ENCODE data around the gene ITPKB. TPM values are rescaled to one million over a fixed set of nuclear protein-coding genes. Genes with fewer than 3 reads are reported as not detected.

ITPKB gene
- total RNA-seq, 1 donor from 2014 or later, result 1.6 TPM

DNA sequence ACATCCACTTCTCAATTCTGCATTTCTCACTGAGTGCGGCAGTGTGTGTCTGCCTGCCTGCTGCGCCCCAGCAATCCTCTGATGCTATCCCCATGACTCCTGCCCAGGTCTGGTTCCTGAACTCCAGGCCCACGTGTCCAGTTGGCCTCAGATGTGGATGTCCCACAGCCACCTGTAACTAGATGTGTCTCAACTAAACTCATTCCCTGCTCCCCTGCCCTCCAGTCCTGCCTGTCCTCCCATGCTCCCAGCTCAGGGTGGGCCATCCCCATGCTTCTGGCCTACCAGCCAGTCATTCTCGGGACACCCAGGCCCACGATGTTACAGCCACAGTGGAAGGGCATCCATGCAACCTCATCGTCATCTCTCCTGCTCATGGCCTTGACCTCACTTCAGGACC lies 113.8 kb downstream of the ITPKB start:
- no peak overlapping the region for H3K4me3 ChIP-seq
- Mint-ChIP-seq H3K27ac (no peak overlapping the region), H3K9me3 (peaks cover 10% of the 10 kb centered on the region), H3K4me1 (peaks cover 11% of the 10 kb centered on the region), H3K4me3 (no peak overlapping the region), H3K36me3 (no peaks in the 10 kb centered on the region), H3K27me3 (ENCODE audit: insufficient read depth, low read depth) (peaks cover 6% of the 10 kb centered on the region)
- H3K36me3 ChIP-seq, result no peaks in the 10 kb centered on the region
- no peaks in the 10 kb centered on the region for H4K20me1 ChIP-seq (ENCODE audit: low read depth)
- no peak for DNase-seq (ENCODE audit: low spot score)
- no peaks in the 10 kb centered on the region for H3F3A ChIP-seq (ENCODE audit: low read depth)
- no peaks in the 10 kb centered on the region for H3K9me3 ChIP-seq (ENCODE audit: low read depth)
- TF ChIP-seq EZH2 (IDR thresholded peaks at IDR 0.05) (no peak), EZH2phosphoT487 (IDR thresholded peaks at IDR 0.05) (no peak)
- TF ChIP-seq, protein P1, sequence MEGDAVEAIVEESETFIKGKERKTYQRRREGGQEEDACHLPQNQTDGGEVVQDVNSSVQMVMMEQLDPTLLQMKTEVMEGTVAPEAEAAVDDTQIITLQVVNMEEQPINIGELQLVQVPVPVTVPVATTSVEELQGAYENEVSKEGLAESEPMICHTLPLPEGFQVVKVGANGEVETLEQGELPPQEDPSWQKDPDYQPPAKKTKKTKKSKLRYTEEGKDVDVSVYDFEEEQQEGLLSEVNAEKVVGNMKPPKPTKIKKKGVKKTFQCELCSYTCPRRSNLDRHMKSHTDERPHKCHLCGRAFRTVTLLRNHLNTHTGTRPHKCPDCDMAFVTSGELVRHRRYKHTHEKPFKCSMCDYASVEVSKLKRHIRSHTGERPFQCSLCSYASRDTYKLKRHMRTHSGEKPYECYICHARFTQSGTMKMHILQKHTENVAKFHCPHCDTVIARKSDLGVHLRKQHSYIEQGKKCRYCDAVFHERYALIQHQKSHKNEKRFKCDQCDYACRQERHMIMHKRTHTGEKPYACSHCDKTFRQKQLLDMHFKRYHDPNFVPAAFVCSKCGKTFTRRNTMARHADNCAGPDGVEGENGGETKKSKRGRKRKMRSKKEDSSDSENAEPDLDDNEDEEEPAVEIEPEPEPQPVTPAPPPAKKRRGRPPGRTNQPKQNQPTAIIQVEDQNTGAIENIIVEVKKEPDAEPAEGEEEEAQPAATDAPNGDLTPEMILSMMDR (IDR thresholded peaks at IDR 0.05), result no peak
- no peak overlapping the region for H3K4me2 ChIP-seq
- H3K4me1 ChIP-seq, result no peaks in the 10 kb centered on the region
- no peak overlapping the region for H3K27ac ChIP-seq
- no peak overlapping the region for H3K9ac ChIP-seq
- H2AFZ ChIP-seq (replicated peaks), result no peak overlapping the region
- H3K79me2 ChIP-seq (ENCODE audit: low read depth), result no peaks in the 10 kb centered on the region
- H3K27me3 ChIP-seq, result peaks cover 18% of the 10 kb centered on the region

DNA sequence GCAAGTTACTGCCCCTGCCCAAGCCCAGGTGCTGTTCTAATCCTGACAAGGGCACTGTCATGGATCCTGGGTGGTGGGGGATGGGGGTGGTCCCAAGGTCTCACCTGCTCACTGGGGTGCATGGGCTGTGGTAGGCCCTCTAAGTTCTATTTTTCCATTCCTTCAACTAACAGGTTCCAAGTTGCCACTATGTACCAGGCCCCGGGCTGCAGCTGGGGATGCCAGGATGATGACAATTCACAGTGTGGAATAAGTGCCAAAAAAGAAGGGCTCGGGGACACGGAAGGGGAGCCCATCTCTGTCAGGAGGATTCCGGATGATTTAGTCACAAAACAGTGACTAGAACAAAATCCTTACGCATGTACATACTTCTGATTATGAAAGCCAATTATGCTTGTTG lies 114.6 kb downstream of the ITPKB start:
- H3K4me2 ChIP-seq, result no peak overlapping the region
- no peak overlapping the region for H3K4me3 Mint-ChIP-seq
- H4K20me1 ChIP-seq (ENCODE audit: low read depth), result no peaks in the 10 kb centered on the region
- H3K27me3 ChIP-seq, result peaks cover 18% of the 10 kb centered on the region
- H3K4me1 Mint-ChIP-seq, result peaks cover 11% of the 10 kb centered on the region
- no peak overlapping the region for H3K4me3 ChIP-seq
- no peaks in the 10 kb centered on the region for H3K4me1 ChIP-seq
- no peaks in the 10 kb centered on the region for H3K79me2 ChIP-seq (ENCODE audit: low read depth)
- peaks cover 12% of the 10 kb centered on the region for H3K9me3 Mint-ChIP-seq
- H3K27ac ChIP-seq, result no peak overlapping the region
- H3F3A ChIP-seq (ENCODE audit: low read depth), result no peaks in the 10 kb centered on the region
- no peak overlapping the region for H3K27ac Mint-ChIP-seq
- no peak overlapping the region for H2AFZ ChIP-seq (replicated peaks)
- no peak for DNase-seq (ENCODE audit: low spot score)
- TF ChIP-seq EZH2phosphoT487 (IDR thresholded peaks at IDR 0.05) (no peak), EZH2 (IDR thresholded peaks at IDR 0.05) (no peak)
- TF ChIP-seq, protein P1 (IDR thresholded peaks at IDR 0.05), result no peak
- H3K9me3 ChIP-seq (ENCODE audit: low read depth), result no peaks in the 10 kb centered on the region
- no peak overlapping the region for H3K9ac ChIP-seq
- H3K27me3 Mint-ChIP-seq (ENCODE audit: insufficient read depth, low read depth), result peaks cover 8% of the 10 kb centered on the region
- no peaks in the 10 kb centered on the region for H3K36me3 ChIP-seq
- H3K36me3 Mint-ChIP-seq, result no peaks in the 10 kb centered on the region

DNA sequence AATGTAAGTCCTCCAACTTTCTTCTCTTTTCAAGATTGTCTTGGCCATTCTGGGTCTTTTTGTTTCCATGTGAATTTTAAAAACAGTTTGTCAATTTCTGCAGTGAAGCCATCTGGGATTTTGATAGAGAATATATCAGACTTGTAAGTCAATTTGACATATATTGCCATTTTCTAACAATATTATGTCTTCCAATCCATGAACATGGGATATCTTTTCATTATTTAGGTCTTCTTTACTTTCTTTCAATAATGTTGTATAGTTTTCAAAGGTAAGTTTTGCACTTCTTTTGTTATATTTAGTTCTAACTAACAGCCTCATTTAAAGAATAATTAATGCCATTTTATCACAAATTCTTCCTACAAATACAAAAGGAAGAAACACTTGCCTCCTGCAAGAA lies 117.1 kb downstream of the ITPKB start:
- H3K36me3 ChIP-seq, result no peaks in the 10 kb centered on the region
- Mint-ChIP-seq H3K9me3 (peaks cover 14% of the 10 kb centered on the region), H3K27ac (no peak overlapping the region), H3K27me3 (ENCODE audit: insufficient read depth, low read depth) (peaks cover 10% of the 10 kb centered on the region), H3K4me1 (no peaks in the 10 kb centered on the region), H3K36me3 (no peaks in the 10 kb centered on the region), H3K4me3 (no peak overlapping the region)
- no peaks in the 10 kb centered on the region for H3F3A ChIP-seq (ENCODE audit: low read depth)
- no peaks in the 10 kb centered on the region for H3K9me3 ChIP-seq (ENCODE audit: low read depth)
- peaks cover 13% of the 10 kb centered on the region for H3K27me3 ChIP-seq
- no peak overlapping the region for H3K4me2 ChIP-seq
- H3K9ac ChIP-seq, result no peak overlapping the region
- no peaks in the 10 kb centered on the region for H4K20me1 ChIP-seq (ENCODE audit: low read depth)
- DNase-seq (ENCODE audit: low spot score), result no peak
- no peak overlapping the region for H3K27ac ChIP-seq
- no peak for TF ChIP-seq EZH2phosphoT487 (IDR thresholded peaks at IDR 0.05)
- no peak overlapping the region for H2AFZ ChIP-seq (replicated peaks)
- H3K4me1 ChIP-seq, result no peaks in the 10 kb centered on the region
- no peak overlapping the region for H3K4me3 ChIP-seq
- H3K79me2 ChIP-seq (ENCODE audit: low read depth), result no peaks in the 10 kb centered on the region

DNA sequence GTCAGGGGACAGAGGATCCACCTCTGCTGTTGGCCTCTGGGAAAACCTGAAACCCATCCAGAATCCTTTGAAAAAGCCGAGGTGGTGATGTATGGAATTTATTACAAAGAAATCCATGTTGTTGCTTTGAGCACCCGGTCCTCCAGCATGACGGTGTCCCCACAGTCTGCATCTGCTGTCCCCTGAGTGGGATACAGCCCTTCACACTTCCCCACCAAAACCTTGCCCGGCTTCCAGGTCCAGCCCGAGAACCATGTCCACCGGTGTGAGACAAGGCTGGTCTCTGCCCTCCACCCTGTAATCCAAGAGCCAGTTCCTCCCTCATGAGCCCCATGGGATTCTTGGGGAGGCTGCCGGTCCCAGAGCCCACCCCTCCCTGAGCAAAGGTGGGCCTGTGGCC lies 120.1 kb downstream of the ITPKB start:
- DNase-seq (ENCODE audit: low spot score), result no peak
- Histone ChIP-seq H3K27me3 (no peaks in the 10 kb centered on the region), H3K9me3 (ENCODE audit: low read depth) (no peaks in the 10 kb centered on the region), H3K4me2 (no peak overlapping the region), H3F3A (ENCODE audit: low read depth) (no peaks in the 10 kb centered on the region), H3K4me3 (no peak overlapping the region), H3K9ac (no peak overlapping the region), H3K4me1 (no peaks in the 10 kb centered on the region), H3K36me3 (no peaks in the 10 kb centered on the region), H2AFZ (replicated peaks) (no peak overlapping the region), H3K79me2 (ENCODE audit: low read depth) (no peaks in the 10 kb centered on the region), H4K20me1 (ENCODE audit: low read depth) (no peaks in the 10 kb centered on the region), H3K27ac (no peak overlapping the region)
- Mint-ChIP-seq H3K4me1 (no peaks in the 10 kb centered on the region), H3K36me3 (no peaks in the 10 kb centered on the region), H3K9me3 (peaks cover 18% of the 10 kb centered on the region), H3K27ac (no peak overlapping the region), H3K4me3 (no peak overlapping the region), H3K27me3 (ENCODE audit: insufficient read depth, low read depth) (peaks cover 7% of the 10 kb centered on the region)
- TF ChIP-seq EZH2phosphoT487 (IDR thresholded peaks at IDR 0.05), result no peak
- TF ChIP-seq, protein P1 (IDR thresholded peaks at IDR 0.05), result no peak
- no peak for TF ChIP-seq EZH2 (IDR thresholded peaks at IDR 0.05)
